ENCODE measurements around the gene AHCY. TPM values are rescaled to one million over a fixed set of nuclear protein-coding genes. Genes with fewer than 3 reads are reported as not detected.
"Not testable (repeated sequence)": the region's sequence is repeated elsewhere in the genome, so short reads cannot be mapped to it uniquely, and the experiment has no call there.

AHCY gene
- total and polyA plus RNA-seq, 8 donors: 41.2 to 122 (median 62.7) TPM

DNA sequence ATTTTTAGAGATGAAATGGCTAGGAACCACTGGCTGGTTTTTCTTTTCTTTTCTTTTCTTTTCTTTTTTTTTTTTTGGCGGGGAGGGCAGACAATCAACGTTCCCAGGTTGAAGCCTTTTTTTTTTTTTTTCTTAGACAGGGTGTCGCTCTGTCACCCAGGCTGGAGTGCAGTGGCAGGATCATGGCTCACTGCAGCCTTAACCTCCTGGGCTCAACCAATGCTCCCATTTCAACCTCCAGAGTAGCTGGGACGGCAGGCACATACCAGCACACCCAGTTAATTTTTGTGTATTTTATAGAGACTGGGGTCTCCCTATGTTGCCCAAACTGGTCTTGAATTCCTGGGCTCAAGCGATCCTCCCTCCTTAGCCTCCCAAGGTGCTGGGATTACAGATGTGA is 41.1 kb upstream of the AHCY start:
- Histone ChIP-seq H3K4me3 (no peak overlapping the region), H3K9me3 (no peaks in the 10 kb centered on the region), H3K27me3 (no peaks in the 10 kb centered on the region), H3K4me1 (no peaks in the 10 kb centered on the region), H3K27ac (no peak overlapping the region), H3K36me3 (no peaks in the 10 kb centered on the region)
- no peak for ATAC-seq
- DNase-seq: no peak
- TF ChIP-seq CTCF (IDR thresholded peaks at IDR 0.05): no peak
- no peak for FAIRE-seq
- intact Hi-C loops (cut with DNase I): no loop called here
- 70 to 72% methylated on average over 5 of the region's 5 CpGs for whole genome bisulfite sequencing, 2 donors

GRCh38 chr20:34343458-34344211 is 40.5 kb upstream of the AHCY start:
- ATAC-seq: no peak
- intact Hi-C loops (cut with DNase I): no loop called here

GRCh38 chr20:34341199-34341598 is 38.0 kb upstream of the AHCY start:
- DNase-seq, ATAC-seq: not testable (repeated sequence)
- 93 to 95% methylated on average over 9 of the region's 9 CpGs for WGBS, 2 donors

More at GRCh38 chr20:34343458-34344211, 40.5 kb upstream of the AHCY start:
- Histone ChIP-seq H3K27ac (no peak overlapping the region), H3K36me3 (no peaks in the 10 kb centered on the region), H3K4me1 (no peaks in the 10 kb centered on the region), H3K4me3 (no peak overlapping the region), H3K9me3 (no peaks in the 10 kb centered on the region), H3K27me3 (no peaks in the 10 kb centered on the region)
- 87% methylated on average over 10 of the region's 10 CpGs for WGBS, 2 donors
- FAIRE-seq (no peak), DNase-seq (no peak)
- TF ChIP-seq CTCF (IDR thresholded peaks at IDR 0.05): no peak

DNA sequence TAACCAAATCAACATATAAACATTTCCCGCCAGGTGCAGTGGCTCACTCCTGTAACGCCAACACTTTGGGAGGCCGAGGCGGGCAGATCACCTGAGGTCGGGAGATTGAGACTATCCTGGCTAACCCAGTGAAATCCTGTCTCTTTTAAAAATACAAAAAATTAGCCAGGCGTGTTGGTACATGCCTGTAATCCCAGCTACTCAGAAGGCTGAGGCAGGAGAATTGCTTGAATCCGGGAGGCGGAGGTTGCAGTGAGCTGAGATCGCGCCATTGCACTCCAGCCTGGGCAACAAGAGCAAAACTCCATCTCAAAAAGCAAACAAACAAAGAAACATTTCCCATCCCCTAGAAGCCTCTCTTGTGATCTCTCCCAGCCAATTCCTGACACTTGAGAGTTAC is 37.6 kb upstream of the AHCY start:
- H3K9me3 ChIP-seq; H3K27me3 ChIP-seq; H3K36me3 ChIP-seq; H3K27ac ChIP-seq; H3K4me3 ChIP-seq; intact Hi-C loops (cut with DNase I); DNase-seq; ATAC-seq; H3K4me1 ChIP-seq; FAIRE-seq: not testable (repeated sequence)
- 86 to 88% methylated on average over 10 of the region's 10 CpGs for WGBS, 2 donors

More at GRCh38 chr20:34341199-34341598, 38.0 kb upstream of the AHCY start:
- FAIRE-seq; H3K27ac ChIP-seq; H3K4me3 ChIP-seq; H3K36me3 ChIP-seq; H3K27me3 ChIP-seq; H3K9me3 ChIP-seq; intact Hi-C loops (cut with DNase I); H3K4me1 ChIP-seq: not testable (repeated sequence)

- DNase-seq (no peak), FAIRE-seq (no peak), ATAC-seq (no peak)
- no peaks in the 10 kb centered on the region for H3K4me1 ChIP-seq
- TF ChIP-seq CTCF (IDR thresholded peaks at IDR 0.05): no peak
- intact Hi-C loops (cut with DNase I): no loop called here
- no peaks in the 10 kb centered on the region for H3K36me3 ChIP-seq
- H3K27ac ChIP-seq: no peak overlapping the region
- no peak overlapping the region for H3K4me3 ChIP-seq
- H3K27me3 ChIP-seq: no peaks in the 10 kb centered on the region
- WGBS, 2 donors: 82 to 89% methylated on average over 15 of the region's 15 CpGs
- H3K9me3 ChIP-seq: no peaks in the 10 kb centered on the region
These were observed 35.0 kb upstream of the AHCY start for GRCh38 chr20:34337982-34338726.

GRCh38 chr20:34337544-34337943 is 34.4 kb upstream of the AHCY start:
- intact Hi-C loops (cut with DNase I): no loop called here

More at GRCh38 chr20:34337544-34337943, 34.4 kb upstream of the AHCY start:
- WGBS, 2 donors: 20 to 24% methylated on average over 1 of the region's 1 CpG
- Histone ChIP-seq H3K9me3 (no peaks in the 10 kb centered on the region), H3K36me3 (no peaks in the 10 kb centered on the region), H3K27me3 (no peaks in the 10 kb centered on the region), H3K27ac (no peak overlapping the region), H3K4me1 (no peaks in the 10 kb centered on the region), H3K4me3 (no peak overlapping the region)
- no peak for TF ChIP-seq CTCF (IDR thresholded peaks at IDR 0.05)
- DNase-seq: no peak
- no peak for FAIRE-seq
- ATAC-seq: no peak
